ENCODE results near the gene NNAT. TPM values are rescaled to one million over a fixed set of nuclear protein-coding genes. Genes with fewer than 3 reads are reported as not detected.
A peak's percentile ranks its signal among the peaks of the same experiment; 100 is the strongest.

The NNAT gene
- total RNA-seq, 1 donor from 2014 or later: 65.2 TPM

DNA sequence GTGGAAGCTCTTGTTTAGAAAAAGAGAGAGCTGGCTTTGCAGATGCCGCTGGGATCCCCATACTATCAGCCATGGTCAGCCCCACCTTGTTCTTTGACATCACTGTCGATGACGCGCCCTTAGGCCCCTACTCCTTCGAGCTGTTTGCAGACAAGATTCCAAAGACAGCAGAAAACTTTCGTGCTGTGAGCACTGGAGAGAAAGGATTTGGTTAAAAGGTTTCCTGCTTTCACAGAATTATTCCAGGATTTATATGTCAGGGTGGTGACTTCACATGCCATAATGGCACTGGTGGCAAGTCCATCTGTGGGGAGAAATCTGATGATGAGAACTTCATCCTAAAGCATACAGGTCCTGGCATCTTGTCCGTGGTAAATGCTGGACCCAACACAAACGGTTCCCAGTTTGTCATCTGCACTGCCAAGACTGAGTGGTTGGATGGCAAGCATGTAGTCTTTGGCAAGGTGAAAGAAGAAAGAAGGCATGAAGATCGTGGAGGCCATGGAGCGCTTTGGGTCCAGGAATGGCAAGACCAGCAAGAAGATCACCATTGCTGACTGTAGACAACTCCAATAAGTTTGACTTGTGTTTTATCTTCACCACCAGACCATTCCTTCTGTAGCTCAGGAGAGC, 9.0 kb downstream of the NNAT start:
- no peak overlapping the region for H3K4me3 ChIP-seq (ENCODE audit: low read depth, low read length)
- TF ChIP-seq, protein P1, sequence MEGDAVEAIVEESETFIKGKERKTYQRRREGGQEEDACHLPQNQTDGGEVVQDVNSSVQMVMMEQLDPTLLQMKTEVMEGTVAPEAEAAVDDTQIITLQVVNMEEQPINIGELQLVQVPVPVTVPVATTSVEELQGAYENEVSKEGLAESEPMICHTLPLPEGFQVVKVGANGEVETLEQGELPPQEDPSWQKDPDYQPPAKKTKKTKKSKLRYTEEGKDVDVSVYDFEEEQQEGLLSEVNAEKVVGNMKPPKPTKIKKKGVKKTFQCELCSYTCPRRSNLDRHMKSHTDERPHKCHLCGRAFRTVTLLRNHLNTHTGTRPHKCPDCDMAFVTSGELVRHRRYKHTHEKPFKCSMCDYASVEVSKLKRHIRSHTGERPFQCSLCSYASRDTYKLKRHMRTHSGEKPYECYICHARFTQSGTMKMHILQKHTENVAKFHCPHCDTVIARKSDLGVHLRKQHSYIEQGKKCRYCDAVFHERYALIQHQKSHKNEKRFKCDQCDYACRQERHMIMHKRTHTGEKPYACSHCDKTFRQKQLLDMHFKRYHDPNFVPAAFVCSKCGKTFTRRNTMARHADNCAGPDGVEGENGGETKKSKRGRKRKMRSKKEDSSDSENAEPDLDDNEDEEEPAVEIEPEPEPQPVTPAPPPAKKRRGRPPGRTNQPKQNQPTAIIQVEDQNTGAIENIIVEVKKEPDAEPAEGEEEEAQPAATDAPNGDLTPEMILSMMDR (conservative IDR thresholded peaks at IDR 0.05; ENCODE audit: low read depth, low read length): no peak
- DNase-seq (ENCODE audit: low read depth): no peak

DNA sequence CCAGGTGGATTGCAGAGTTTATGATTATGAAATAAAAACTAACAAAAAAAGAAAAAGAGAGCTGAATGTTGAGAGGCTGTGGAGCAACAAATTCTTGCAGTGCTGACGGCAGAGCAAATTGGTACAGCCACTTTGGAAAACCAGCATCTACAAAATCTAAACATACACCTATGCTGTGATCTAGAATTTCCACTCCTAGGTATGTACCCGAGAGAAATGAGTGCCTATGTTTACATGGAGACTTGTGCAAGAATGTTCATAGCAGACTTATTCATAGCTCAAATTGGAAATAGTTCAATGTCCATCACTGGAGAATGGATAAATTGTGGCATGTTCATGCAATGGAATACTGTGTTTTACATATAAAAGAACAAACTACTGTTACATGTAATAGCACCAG, 9.6 kb downstream of the NNAT start:
- no peak for DNase-seq (ENCODE audit: low read depth)
- TF ChIP-seq, protein P1 (conservative IDR thresholded peaks at IDR 0.05; ENCODE audit: low read depth, low read length): no peak
- no peak overlapping the region for H3K4me3 ChIP-seq (ENCODE audit: low read depth, low read length)

DNA sequence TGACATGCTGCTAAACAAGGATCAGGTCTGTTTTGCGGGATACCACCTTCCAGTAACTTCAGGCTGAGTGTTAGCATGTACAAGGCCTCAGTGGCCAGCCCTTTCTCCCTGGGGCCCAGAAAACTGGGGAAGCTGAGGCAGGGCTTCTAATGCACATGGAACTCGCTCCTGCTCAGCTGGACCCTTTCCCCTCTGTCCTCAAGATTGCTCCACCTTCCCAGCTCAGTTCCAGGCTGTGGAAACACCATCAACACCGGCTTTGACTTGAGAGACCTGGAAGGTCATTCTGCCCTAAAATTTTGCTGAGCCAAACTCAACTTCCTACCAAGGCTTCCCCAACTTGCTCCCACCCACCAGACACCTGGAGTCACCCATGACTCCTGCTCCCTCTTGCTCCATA, 10.8 kb downstream of the NNAT start:
- TF ChIP-seq, protein P1 (conservative IDR thresholded peaks at IDR 0.05; ENCODE audit: low read depth, low read length): no peak
- DNase-seq (ENCODE audit: low read depth): no peak
- H3K4me3 ChIP-seq (ENCODE audit: low read depth, low read length): no peak overlapping the region

DNA sequence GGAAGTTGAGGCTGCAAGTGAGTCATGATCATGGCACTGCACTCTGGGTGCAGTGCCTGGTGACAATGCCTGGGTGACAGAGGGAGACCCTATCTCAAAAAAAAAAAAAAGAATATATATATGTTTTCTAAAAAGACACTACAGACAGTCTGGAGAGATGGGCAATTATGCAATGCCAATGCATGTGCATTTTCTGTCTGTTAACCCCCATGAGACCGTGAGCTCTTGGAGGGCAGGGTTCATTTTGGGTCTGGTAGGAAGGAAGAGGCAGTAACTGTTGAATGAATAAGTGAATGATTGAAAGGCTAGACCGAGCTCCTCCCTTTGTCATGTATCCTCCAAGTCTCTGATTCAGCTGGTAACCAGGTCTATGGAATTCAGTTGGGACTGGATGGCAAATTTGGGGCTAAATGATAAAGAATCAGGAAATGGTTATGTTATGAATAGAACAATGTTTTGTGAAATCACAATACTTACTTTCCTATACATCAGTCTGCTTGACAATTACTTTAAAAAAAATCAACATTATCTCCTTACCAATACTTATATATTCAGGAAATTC, 12.2 kb downstream of the NNAT start:
- TF ChIP-seq, protein P1 (conservative IDR thresholded peaks at IDR 0.05; ENCODE audit: low read depth, low read length): no peak
- DNase-seq (ENCODE audit: low read depth): no peak
- no peak overlapping the region for H3K4me3 ChIP-seq (ENCODE audit: low read depth, low read length)

DNA sequence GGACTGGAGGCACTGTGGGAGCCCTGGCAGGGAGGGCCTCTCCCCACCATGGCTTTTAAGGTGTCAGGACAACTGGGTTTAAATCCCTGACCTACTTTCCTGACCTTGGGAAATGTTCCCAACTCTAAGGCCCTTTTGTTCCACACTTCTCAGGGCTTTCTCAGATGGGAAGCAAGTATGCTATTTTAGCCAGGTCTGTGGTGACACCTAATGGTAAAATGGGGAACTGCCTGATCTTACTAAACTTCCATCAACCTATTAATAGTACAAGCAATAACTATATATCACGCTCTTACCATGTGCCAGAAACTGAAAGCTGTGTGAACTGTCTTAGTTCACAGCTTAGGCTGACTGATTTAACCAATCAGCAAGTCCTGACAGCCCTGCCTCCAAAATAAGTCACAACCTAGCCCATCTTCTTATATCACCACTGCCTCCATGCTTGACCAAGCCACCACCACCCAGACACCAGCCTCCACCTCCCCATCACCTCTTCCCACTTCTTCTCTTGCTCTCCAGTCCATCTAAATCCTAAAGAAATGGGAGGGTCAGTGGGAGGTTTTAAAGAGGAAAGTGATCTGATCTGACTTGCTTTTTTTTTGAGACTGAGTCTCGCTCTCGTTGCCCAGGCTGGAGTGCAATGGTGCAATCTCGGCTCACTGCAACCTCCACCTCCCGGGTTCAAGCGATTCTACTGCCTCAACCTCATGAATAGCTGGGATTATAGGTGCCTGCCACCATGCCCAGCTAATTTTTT, 13.5 kb downstream of the NNAT start:
- no peak overlapping the region for H3K4me3 ChIP-seq (ENCODE audit: low read depth, low read length)
- TF ChIP-seq, protein P1 (conservative IDR thresholded peaks at IDR 0.05; ENCODE audit: low read depth, low read length): peak; percentile 85
- DNase-seq (ENCODE audit: low read depth): no peak

DNA sequence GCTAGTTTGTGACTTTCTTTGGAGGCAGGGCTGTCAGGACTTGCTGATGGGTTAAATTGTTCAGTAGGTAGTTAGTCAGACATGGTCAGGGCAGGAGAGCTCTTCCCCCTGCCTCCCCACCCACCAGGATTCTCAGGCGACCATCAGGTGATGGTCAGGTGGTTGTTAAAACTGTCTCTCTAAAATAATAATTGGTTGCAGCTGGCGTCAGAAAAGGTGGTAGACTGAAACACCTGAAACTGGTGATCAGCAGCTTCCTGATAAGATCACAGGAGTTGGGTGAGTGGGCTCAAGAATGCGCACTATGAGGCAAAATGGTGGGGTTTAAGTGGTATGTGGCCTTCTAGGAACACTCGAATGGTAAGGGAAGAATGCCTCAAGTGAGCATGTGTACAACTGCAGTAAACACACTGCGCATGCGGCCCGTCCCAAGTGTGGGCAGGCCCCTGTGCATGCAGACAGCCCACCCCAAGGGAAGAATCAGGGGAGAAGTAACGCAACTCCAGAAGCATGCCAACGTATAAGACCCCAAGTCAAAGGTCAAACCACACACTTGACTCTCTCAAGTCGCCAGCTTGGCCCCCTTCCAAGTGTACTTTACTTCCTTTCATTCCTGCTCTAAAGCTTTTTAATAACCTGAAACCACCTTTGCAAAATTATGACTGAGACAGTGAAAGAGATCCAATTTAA, 14.5 kb downstream of the NNAT start:
- TF ChIP-seq, protein P1 (conservative IDR thresholded peaks at IDR 0.05; ENCODE audit: low read depth, low read length): no peak
- DNase-seq (ENCODE audit: low read depth): no peak
- no peak overlapping the region for H3K4me3 ChIP-seq (ENCODE audit: low read depth, low read length)

Measured in epithelial cell of proximal tubule (primary cell).